NCI-H1436 (cell line): ENCODE data around the gene PRSS53.
"Not testable (repeated sequence)": the region's sequence is repeated elsewhere in the genome, so short reads cannot be mapped to it uniquely, and the experiment has no call there.

ENCODE experiments used
- DNase-seq: peaks from one replicate; lab custom pipeline; 2025; lab: John Stamatoyannopoulos, UW

Gene PRSS53

GRCh38 chr16:31088459-31089183, at the start of gene PRSS53:
Gene PRSS53 (minus strand): TSS chr16:31088943. CDS start chr16:31088809, 134 bp downstream.
- no peak for DNase-seq

GRCh38 chr16:31136822-31137499, 48.2 kb upstream of the PRSS53 start:
- DNase-seq, result not testable (repeated sequence)

GRCh38 chr16:31136287-31136662, 47.5 kb upstream of the PRSS53 start:
- DNase-seq, result no peak

GRCh38 chr16:31135535-31136286, 47.0 kb upstream of the PRSS53 start, which contains the start of gene PRSS8:
Gene PRSS8 (minus strand): TSS chr16:31135727. CDS start chr16:31135498, 229 bp downstream.
- DNase-seq, result peak; percentile 29

GRCh38 chr16:31134625-31135534, 46.1 kb upstream of the PRSS53 start:
- peak; percentile 50 for DNase-seq

- DNase-seq, result no peak
Observed at GRCh38 chr16:31134091-31134571, 45.4 kb upstream of the PRSS53 start.

GRCh38 chr16:31133046-31133501, 44.3 kb upstream of the PRSS53 start:
- no peak for DNase-seq

GRCh38 chr16:31132303-31132979, 43.7 kb upstream of the PRSS53 start:
- DNase-seq, result no peak

GRCh38 chr16:31131841-31132271, 43.1 kb upstream of the PRSS53 start:
- no peak for DNase-seq

- DNase-seq, result no peak
Observed at GRCh38 chr16:31131416-31131815, 42.7 kb upstream of the PRSS53 start.

GRCh38 chr16:31130899-31131298, 42.2 kb upstream of the PRSS53 start:
- no peak for DNase-seq

GRCh38 chr16:31130336-31130891, 41.7 kb upstream of the PRSS53 start:
- DNase-seq, result no peak

- DNase-seq, result no peak
Observed at GRCh38 chr16:31129568-31130335, 41.0 kb upstream of the PRSS53 start.

GRCh38 chr16:31128711-31129567, 40.2 kb upstream of the PRSS53 start:
- no peak for DNase-seq

- no peak for DNase-seq
Observed at GRCh38 chr16:31127182-31127581, 38.4 kb upstream of the PRSS53 start.

- no peak for DNase-seq
Observed at GRCh38 chr16:31125844-31126243, 37.1 kb upstream of the PRSS53 start.

- DNase-seq, result no peak
Observed at GRCh38 chr16:31120129-31120528, 31.4 kb upstream of the PRSS53 start.
